HG03457 (cell line): Measurements from ENCODE around the gene MEOX1.

Source experiments
- ATAC-seq: cut with Tn5 transposase; IDR thresholded peaks from one replicate; pipeline ENCODE4 v1.9.1; 2021; ENCODE audit warnings: moderate number of reproducible peaks; ENCODE audit not compliant: unreplicated experiment

MEOX1 gene

GRCh38 chr17:43595466-43595865 lies 66.3 kb downstream of the MEOX1 start:
- ATAC-seq: no peak

- ATAC-seq: no peak
Observed at GRCh38 chr17:43591779-43592562, 69.8 kb downstream of the MEOX1 start.

DNA sequence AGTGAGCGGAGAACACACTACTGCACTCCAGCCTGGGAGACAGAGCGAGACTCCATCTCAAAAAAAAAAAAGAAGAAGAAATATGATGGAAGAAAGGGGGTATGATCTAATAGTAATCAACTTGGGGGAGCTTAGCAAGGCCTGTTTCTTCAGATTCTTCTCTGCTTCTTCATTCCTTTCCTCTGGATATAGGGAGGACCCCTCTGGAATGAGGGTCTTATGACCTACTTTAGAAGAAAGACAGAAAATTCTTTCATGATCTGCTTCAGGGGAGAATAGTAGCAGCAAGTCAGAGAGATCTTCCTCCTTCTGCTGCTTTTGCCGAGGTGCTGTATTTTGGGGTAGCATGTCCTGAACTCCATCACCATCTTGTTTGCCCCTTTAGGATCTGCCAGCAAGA lies 70.7 kb downstream of the MEOX1 start:
- ATAC-seq: no peak
